Effector memory CD8-positive, alpha-beta T cell (primary cell): ENCODE data around the gene SHROOM3.

Experiments
- ATAC-seq: fragments of 150-1000 bp; cut with Tn5 transposase; replicated peaks from 2 replicates; pipeline ENCODE4 v1.10.0; 2021; ENCODE audit warnings: mild to moderate bottlenecking, moderate library complexity
- DNase-seq, 3 experiments: peaks; one replicate each; pipeline ENCODE4 v3.0.0; 2021
- H3K27ac Mint-ChIP-seq, 2 donors: one replicate each; pipeline ENCODE4 v1.8.0; 2022; ENCODE audit warnings: mild to moderate bottlenecking in 2 of 2, mixed read lengths in 2 of 2, moderate library complexity in 2 of 2
- H3K27me3 Mint-ChIP-seq, 2 donors: one replicate each; pipeline ENCODE4 v1.8.0; 2022; ENCODE audit warnings: mixed read lengths in 2 of 2
- H3K36me3 Mint-ChIP-seq: one replicate; pipeline ENCODE4 v1.8.0; 2022; ENCODE audit warnings: mild to moderate bottlenecking, moderate library complexity, mixed read lengths; ENCODE audit not compliant: insufficient read depth
- H3K4me1 Mint-ChIP-seq, 2 donors: one replicate each; pipeline ENCODE4 v1.8.0; 2022; ENCODE audit warnings: low read depth in 2 of 2, mixed read lengths in 2 of 2
- H3K4me3 Mint-ChIP-seq, 2 donors: one replicate each; pipeline ENCODE4 v1.8.0; 2022; ENCODE audit warnings: mild to moderate bottlenecking in 2 of 2, mixed read lengths in 2 of 2, moderate library complexity in 2 of 2
- H3K9me3 Mint-ChIP-seq, 2 donors: one replicate each; pipeline ENCODE4 v1.8.0; 2022; ENCODE audit warnings: mixed read lengths in 2 of 2

SHROOM3 gene

DNA sequence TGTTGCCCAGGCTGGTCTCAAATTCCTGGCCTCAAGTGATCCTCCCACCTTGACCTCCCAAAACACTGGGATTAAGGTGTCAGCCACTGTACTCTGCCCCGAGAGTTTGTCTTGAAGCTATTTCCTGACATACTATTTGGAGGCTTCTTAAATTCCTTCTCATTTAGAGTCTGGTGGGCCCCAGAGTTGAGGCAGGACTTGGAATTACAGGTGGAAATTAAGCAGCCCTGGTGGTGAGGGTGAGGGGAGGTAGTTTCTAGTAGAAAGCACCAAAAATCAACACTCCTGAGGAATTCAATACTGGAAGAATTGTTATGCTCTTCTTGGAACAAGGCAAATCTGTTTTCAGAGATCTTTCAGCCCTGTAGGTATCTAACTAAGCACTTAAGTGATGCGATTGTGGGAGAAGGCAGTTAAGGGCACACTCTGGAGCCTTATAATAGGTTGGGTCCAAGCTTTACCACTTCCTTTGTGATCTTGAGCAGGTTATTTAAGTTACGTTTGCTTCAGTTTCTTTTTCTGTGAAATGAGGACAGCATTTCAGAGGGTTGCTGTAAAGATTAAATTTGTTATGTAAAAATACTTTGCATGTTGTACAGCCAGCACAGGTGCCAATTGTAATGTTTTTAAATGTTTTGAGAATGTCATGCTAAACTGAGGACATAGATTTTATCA, 262.2 kb downstream of the SHROOM3 start:
- no peak for DNase-seq
- ATAC-seq = no peak
- Mint-ChIP-seq H3K27me3 (peaks cover 38 to 79% of the 10 kb centered on the region in 2 donors), H3K4me3 (no peak overlapping the region), H3K4me1 (peaks cover 0 to 2% of the 10 kb centered on the region in 2 donors), H3K27ac (no peak overlapping the region), H3K36me3 (no peaks in the 10 kb centered on the region), H3K9me3 (no peaks in the 10 kb centered on the region)

GRCh38 chr4:76698141-76698540, 263.1 kb downstream of the SHROOM3 start:
- Mint-ChIP-seq H3K9me3 (no peaks in the 10 kb centered on the region), H3K4me3 (no peak overlapping the region), H3K4me1 (peaks cover 0 to 2% of the 10 kb centered on the region in 2 donors), H3K36me3 (no peaks in the 10 kb centered on the region), H3K27me3 (peaks cover 31 to 78% of the 10 kb centered on the region in 2 donors), H3K27ac (no peak overlapping the region)
- no peak for ATAC-seq
- no peak for DNase-seq

DNA sequence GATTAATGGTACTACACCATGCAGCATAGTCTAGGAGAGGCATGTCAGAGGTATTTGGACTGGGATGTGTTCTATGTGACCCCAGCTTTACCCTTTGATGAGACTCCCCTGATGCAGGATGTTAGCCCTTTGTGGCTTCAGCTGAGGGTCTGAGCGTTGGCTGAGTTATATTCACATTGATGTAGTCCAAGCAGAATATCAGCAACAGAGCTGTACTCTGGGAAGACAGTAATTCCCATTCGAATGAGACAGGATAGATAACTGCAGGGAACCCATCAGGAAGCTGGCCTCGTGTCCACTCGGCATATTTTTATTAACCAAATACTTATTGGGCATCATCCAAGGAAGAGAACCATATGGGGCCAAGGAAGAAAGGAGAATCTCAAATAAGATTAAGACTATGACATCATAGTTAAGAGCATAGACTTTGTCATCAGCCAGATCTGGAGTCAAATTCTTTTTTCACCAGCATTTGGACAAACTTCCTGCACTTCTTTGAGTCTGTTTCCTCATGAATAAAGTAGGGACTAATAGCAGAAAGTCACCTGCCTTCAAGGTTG, 264.8 kb downstream of the SHROOM3 start:
- H3K9me3 Mint-ChIP-seq = no peaks in the 10 kb centered on the region
- H3K27ac Mint-ChIP-seq = no peak overlapping the region
- H3K4me3 Mint-ChIP-seq = no peak overlapping the region
- ATAC-seq (no peak), DNase-seq (no peak)
- peaks cover 30 to 76% of the 10 kb centered on the region in 2 donors for H3K27me3 Mint-ChIP-seq
- peaks cover 0 to 2% of the 10 kb centered on the region in 2 donors for H3K4me1 Mint-ChIP-seq
- no peaks in the 10 kb centered on the region for H3K36me3 Mint-ChIP-seq

DNA sequence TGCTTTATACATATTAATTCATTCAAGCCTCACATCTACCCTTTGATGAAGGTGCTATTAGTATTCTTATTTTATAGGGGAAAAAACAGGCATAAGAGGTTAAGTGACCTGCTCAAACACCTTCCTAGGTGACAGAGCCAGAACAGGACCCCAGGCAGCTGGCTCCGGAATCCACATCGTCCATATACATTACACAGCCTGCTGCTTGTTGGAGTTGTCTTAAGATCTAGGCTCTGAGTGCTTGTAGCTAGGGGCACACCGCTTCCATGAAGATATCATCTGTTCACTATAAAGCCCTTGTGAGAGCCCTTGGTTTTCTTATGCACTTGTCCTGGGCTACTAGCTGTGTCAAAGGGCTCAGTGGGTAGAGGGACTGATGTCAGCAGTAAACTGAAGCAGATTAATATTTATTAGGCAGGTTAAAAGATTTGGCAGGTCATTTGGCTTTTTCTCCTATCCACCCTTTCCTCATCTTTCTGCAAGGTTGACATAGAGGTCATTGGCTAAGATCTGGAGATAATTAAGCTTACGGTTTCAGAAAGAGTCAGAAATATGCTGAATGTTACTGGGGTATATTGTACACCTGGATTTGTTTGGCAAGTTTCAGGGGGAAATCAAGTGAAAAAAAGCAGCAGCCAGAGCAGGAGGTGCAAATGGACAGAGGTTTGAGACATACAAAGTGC, 267.6 kb downstream of the SHROOM3 start:
- Mint-ChIP-seq H3K9me3 (no peaks in the 10 kb centered on the region), H3K36me3 (no peaks in the 10 kb centered on the region), H3K4me3 (no peak overlapping the region), H3K27me3 (peaks cover 34 to 74% of the 10 kb centered on the region in 2 donors), H3K4me1 (peaks cover 0 to 2% of the 10 kb centered on the region in 2 donors), H3K27ac (no peak overlapping the region)
- ATAC-seq (no peak), DNase-seq (no peak)

GRCh38 chr4:76703123-76703490, 268.1 kb downstream of the SHROOM3 start:
- DNase-seq (no peak), ATAC-seq (no peak)
- H3K36me3 Mint-ChIP-seq = no peaks in the 10 kb centered on the region
- no peaks in the 10 kb centered on the region for H3K4me1 Mint-ChIP-seq
- H3K9me3 Mint-ChIP-seq = no peaks in the 10 kb centered on the region
- peaks cover 39 to 74% of the 10 kb centered on the region in 2 donors for H3K27me3 Mint-ChIP-seq
- no peak overlapping the region for H3K27ac Mint-ChIP-seq
- H3K4me3 Mint-ChIP-seq = no peak overlapping the region

GRCh38 chr4:76703676-76704075, 268.6 kb downstream of the SHROOM3 start:
- Mint-ChIP-seq H3K9me3 (no peaks in the 10 kb centered on the region), H3K27me3 (peaks cover 43 to 77% of the 10 kb centered on the region in 2 donors), H3K27ac (no peak overlapping the region), H3K4me1 (no peaks in the 10 kb centered on the region), H3K4me3 (no peak overlapping the region), H3K36me3 (no peaks in the 10 kb centered on the region)
- ATAC-seq (no peak), DNase-seq (no peak)

DNA sequence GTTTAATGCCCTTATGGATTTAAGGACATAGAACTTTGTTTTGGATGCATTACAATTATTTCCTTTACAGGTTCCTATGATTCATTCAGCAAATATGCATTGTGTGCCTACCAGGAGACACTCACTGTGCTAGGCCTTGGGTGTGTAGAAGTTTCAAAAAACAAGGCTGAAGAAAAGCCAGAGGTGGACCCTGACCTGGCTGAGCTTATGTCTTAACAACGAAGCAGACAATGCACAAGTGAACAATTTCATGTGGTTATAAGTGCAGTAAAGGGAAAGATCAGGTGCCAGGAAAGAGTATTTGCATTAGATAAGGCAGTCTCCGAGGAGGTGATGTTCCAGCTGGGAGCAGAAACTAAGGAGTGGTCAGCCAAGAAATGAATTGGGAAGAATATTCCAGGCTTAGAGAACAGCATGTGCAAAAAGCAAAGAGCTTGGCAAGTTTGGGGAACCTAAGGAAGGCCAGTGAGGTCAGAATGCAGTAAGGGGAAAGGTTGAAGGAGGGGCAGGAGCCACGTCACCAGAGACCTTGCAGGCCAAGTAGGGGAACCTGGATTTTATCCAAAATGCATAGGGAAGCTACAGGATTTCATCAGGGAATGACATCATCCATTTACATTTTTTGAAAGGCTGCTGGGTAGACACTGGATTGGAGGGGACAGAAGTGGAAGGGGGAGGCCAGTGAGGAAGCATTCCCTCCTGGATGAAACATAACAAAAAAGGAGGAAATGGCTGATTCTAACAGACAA, 269.3 kb downstream of the SHROOM3 start:
- ATAC-seq = no peak
- DNase-seq = no peak
- Mint-ChIP-seq H3K9me3 (no peaks in the 10 kb centered on the region), H3K4me1 (no peaks in the 10 kb centered on the region), H3K27me3 (peaks cover 42 to 71% of the 10 kb centered on the region in 2 donors), H3K4me3 (no peak overlapping the region), H3K27ac (no peak overlapping the region), H3K36me3 (no peaks in the 10 kb centered on the region)

DNA sequence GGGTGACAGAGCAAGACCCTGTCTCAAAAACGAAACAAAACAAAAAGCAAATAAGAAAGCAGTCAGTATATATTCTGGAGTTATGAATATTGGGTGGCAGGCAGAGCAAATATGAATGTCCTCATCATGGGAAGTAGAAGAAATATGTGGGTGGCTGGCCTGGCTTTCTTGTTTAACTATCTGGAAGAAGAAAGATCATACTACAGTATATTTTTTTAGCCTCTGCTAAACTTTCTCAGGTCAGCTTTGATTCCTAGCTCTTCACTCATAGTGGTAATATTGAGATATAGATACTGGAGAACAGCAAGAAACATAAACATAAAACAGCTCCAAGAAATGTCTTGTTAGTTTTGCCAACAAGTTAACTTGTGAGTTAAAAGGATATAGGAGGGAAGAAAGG, 270.4 kb downstream of the SHROOM3 start:
- ATAC-seq (no peak), DNase-seq (no peak)
- no peak overlapping the region for H3K27ac Mint-ChIP-seq
- no peaks in the 10 kb centered on the region for H3K9me3 Mint-ChIP-seq
- H3K36me3 Mint-ChIP-seq = no peaks in the 10 kb centered on the region
- peaks cover 42 to 70% of the 10 kb centered on the region in 2 donors for H3K27me3 Mint-ChIP-seq
- H3K4me1 Mint-ChIP-seq = no peaks in the 10 kb centered on the region
- H3K4me3 Mint-ChIP-seq = no peak overlapping the region

- Mint-ChIP-seq H3K9me3 (no peaks in the 10 kb centered on the region), H3K27me3 (peaks cover 42 to 63% of the 10 kb centered on the region in 2 donors), H3K4me3 (no peak overlapping the region), H3K4me1 (no peaks in the 10 kb centered on the region), H3K36me3 (no peaks in the 10 kb centered on the region), H3K27ac (no peak overlapping the region)
- DNase-seq = no peak
- no peak for ATAC-seq
Measured at GRCh38 chr4:76706581-76706980, 271.6 kb downstream of the SHROOM3 start.

DNA sequence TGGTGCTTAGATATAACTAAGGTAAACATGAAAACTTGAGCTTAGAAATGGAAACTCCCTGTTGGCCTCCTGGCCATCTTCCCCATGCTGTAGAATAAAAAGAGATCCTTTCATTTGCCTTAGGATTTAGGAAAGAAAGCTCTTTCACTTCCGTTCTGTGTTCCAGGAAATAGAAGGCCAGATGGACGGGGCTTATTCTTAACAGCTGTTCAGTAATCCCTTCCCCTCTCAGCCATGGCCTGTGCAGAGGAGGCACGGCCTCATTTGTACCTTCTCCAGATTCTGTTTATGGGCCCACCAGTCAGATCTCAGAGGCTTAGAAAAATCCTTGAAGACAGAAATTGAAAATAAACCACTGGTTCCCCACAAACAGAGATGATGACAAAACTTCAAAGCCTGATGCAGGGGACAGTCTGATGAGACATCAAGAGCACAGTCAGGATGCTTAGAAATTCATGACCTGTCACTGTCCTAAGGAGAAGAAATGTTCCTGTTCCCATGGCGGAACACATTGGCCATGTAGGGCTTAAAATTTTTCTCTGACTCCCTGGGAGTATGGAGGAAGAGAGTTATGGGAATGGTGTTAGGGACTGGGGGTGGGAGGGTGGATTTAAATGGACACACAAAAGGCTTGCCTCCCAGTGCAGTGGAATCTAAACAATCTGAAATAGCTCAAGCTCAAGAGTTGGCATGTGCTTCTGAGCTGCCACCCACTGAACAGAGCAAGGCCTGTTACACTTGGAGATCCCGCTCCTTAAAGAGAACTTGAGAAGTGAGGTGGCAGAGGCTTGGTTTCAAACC, 274.1 kb downstream of the SHROOM3 start:
- H3K9me3 Mint-ChIP-seq = no peaks in the 10 kb centered on the region
- H3K27me3 Mint-ChIP-seq = peaks cover 39 to 51% of the 10 kb centered on the region in 2 donors
- H3K4me1 Mint-ChIP-seq = no peaks in the 10 kb centered on the region
- H3K4me3 Mint-ChIP-seq = no peak overlapping the region
- no peak overlapping the region for H3K27ac Mint-ChIP-seq
- DNase-seq (no peak), ATAC-seq (no peak)
- H3K36me3 Mint-ChIP-seq = no peaks in the 10 kb centered on the region

GRCh38 chr4:76709772-76710090, 274.7 kb downstream of the SHROOM3 start:
- Mint-ChIP-seq H3K4me3 (no peak overlapping the region), H3K9me3 (no peaks in the 10 kb centered on the region), H3K4me1 (no peaks in the 10 kb centered on the region), H3K27me3 (peaks cover 34 to 51% of the 10 kb centered on the region in 2 donors), H3K27ac (no peak overlapping the region), H3K36me3 (no peaks in the 10 kb centered on the region)
- no peak for ATAC-seq
- DNase-seq = no peak

GRCh38 chr4:76712564-76712963, 277.5 kb downstream of the SHROOM3 start:
- H3K4me3 Mint-ChIP-seq = no peak overlapping the region

DNA sequence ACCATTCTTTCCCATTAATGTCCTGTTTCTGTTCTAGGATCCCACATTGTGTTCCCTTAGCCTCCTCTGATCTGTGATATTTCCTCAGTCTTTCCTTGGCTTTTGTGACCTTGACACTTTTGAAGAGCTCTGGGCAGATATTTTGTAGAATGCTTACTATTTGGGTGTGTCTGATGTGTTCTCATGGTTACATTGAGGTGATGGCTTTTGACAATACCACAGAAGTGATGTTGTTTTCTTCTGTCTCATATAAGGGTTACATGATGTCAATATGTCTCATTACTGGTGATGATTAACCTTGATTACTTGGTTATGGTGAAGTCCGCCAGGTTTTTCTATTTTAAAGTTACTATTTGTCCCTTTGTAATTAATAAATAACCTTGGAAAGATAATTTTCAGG, 279.2 kb downstream of the SHROOM3 start:
- peaks cover 0 to 2% of the 10 kb centered on the region in 2 donors for H3K4me1 Mint-ChIP-seq
- DNase-seq (no peak), ATAC-seq (no peak)
- H3K27me3 Mint-ChIP-seq = peaks cover 10 to 32% of the 10 kb centered on the region in 2 donors
- no peaks in the 10 kb centered on the region for H3K9me3 Mint-ChIP-seq
- H3K36me3 Mint-ChIP-seq = no peaks in the 10 kb centered on the region
- H3K27ac Mint-ChIP-seq = no peak overlapping the region
- no peak overlapping the region for H3K4me3 Mint-ChIP-seq

More at GRCh38 chr4:76712564-76712963, 277.5 kb downstream of the SHROOM3 start:
- Mint-ChIP-seq H3K36me3 (no peaks in the 10 kb centered on the region), H3K9me3 (no peaks in the 10 kb centered on the region), H3K27ac (no peak overlapping the region), H3K4me1 (peaks cover 0 to 2% of the 10 kb centered on the region in 2 donors), H3K27me3 (peaks cover 21 to 39% of the 10 kb centered on the region in 2 donors)
- DNase-seq (no peak), ATAC-seq (no peak)
